Measurements from ENCODE around the gene ANKRD12. TPM values are rescaled to one million over a fixed set of nuclear protein-coding genes. Genes with fewer than 3 reads are reported as not detected.

The ANKRD12 gene
- total RNA-seq, 1 donor from 2014 or later, result 9.2 TPM

DNA sequence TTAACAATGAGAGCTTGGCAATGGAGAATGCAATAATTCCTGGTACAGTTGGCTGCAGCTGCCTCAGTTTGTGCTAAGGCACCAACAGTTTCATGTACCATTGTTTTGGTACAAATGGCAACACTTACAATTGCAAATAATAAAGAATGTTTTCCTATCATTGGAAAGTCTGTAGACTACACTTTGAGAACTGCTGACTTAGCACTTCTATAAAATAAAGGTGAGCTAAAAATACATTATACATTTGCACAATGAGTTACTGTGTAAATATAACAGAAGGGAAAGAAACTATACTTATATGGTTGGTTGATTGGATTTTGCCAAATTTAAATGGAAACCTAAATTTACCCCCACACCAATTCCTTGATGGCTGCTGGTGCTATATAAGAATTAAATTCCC lies 153.1 kb downstream of the ANKRD12 start:
- no peaks in the 10 kb centered on the region for H3K27me3 ChIP-seq (ENCODE audit: control insufficient read depth, insufficient read depth, low read length)
- FAIRE-seq (no peak), DNase-seq (ENCODE audit: low read depth) (no peak)
- H3K4me3 ChIP-seq (ENCODE audit: low read depth, low read length), result no peak overlapping the region
- H3K36me3 ChIP-seq (ENCODE audit: control insufficient read depth, insufficient read depth, low read length), result no peaks in the 10 kb centered on the region
- TF ChIP-seq, protein P1, sequence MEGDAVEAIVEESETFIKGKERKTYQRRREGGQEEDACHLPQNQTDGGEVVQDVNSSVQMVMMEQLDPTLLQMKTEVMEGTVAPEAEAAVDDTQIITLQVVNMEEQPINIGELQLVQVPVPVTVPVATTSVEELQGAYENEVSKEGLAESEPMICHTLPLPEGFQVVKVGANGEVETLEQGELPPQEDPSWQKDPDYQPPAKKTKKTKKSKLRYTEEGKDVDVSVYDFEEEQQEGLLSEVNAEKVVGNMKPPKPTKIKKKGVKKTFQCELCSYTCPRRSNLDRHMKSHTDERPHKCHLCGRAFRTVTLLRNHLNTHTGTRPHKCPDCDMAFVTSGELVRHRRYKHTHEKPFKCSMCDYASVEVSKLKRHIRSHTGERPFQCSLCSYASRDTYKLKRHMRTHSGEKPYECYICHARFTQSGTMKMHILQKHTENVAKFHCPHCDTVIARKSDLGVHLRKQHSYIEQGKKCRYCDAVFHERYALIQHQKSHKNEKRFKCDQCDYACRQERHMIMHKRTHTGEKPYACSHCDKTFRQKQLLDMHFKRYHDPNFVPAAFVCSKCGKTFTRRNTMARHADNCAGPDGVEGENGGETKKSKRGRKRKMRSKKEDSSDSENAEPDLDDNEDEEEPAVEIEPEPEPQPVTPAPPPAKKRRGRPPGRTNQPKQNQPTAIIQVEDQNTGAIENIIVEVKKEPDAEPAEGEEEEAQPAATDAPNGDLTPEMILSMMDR (IDR thresholded peaks at IDR 0.05; ENCODE audit: insufficient read depth, low read length, severe bottlenecking), result no peak

DNA sequence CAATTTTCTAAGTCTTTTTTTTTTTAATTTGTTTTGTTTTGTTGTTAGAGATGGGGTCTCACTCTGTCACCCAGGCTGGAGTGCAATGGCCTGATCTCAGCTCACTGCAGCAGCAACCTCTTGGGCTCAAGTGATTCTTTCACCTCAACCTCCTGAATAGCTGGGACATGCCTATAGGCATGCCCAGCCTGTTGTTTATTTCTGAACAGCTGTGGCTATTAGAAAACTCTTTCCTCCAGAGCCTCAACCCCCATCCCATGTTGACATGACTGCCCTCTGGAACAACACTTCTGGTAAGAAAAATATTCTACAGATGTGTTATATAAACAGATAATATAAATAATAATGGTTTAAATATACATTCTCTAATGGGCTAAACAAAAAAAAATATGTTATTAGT lies 153.6 kb downstream of the ANKRD12 start:
- TF ChIP-seq, protein P1 (IDR thresholded peaks at IDR 0.05; ENCODE audit: insufficient read depth, low read length, severe bottlenecking), result no peak
- FAIRE-seq (no peak), DNase-seq (ENCODE audit: low read depth) (peak; percentile 33)
- Histone ChIP-seq H3K27me3 (ENCODE audit: control insufficient read depth, insufficient read depth, low read length) (no peaks in the 10 kb centered on the region), H3K36me3 (ENCODE audit: control insufficient read depth, insufficient read depth, low read length) (no peaks in the 10 kb centered on the region), H3K4me3 (ENCODE audit: low read depth, low read length) (no peak overlapping the region)

DNA sequence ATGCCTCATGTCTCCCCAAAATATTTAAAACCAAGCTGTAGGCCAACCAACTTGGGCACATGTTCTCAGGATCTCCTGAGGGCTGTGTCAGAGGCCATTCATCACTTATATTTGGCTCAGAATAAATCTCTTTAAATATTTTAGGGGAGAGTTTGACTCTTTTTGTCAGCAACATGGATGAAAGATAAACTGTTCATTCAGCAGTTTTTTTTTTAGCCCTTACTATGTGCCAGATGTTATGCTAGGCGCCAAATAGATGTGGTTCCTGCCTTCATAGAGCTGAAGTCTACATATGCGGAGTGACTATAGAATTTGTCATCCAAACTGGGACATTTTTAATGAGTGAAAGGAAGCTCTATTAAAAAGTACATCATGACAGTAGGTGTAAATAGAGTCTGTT lies 155.5 kb downstream of the ANKRD12 start:
- H3K27me3 ChIP-seq (ENCODE audit: control insufficient read depth, insufficient read depth, low read length), result no peaks in the 10 kb centered on the region
- no peak overlapping the region for H3K4me3 ChIP-seq (ENCODE audit: low read depth, low read length)
- TF ChIP-seq, protein P1 (IDR thresholded peaks at IDR 0.05; ENCODE audit: insufficient read depth, low read length, severe bottlenecking), result no peak
- no peak for FAIRE-seq
- DNase-seq (ENCODE audit: low read depth), result no peak
- no peaks in the 10 kb centered on the region for H3K36me3 ChIP-seq (ENCODE audit: control insufficient read depth, insufficient read depth, low read length)

DNA sequence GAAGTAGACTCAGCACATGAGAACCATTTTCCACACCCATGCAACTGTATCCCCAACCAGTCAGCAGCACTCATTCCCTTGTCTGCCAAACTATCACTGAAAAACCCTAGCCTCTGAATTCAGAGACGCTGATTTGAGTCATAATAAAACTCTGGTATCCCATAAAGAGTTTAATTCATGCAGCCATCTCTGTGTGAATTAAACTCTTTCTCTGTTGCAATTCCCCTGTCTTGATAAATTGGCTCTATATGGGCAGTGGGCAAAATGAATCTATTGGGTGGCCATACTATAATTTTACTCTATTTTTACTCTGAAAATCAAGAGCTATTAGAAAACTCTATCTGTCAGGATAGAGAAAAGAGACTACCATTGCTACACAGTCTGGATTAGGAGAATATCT lies 157.4 kb downstream of the ANKRD12 start:
- Histone ChIP-seq H3K4me3 (ENCODE audit: low read depth, low read length) (no peak overlapping the region), H3K36me3 (ENCODE audit: control insufficient read depth, insufficient read depth, low read length) (no peaks in the 10 kb centered on the region), H3K27me3 (ENCODE audit: control insufficient read depth, insufficient read depth, low read length) (no peaks in the 10 kb centered on the region)
- FAIRE-seq (no peak), DNase-seq (ENCODE audit: low read depth) (no peak)
- TF ChIP-seq, protein P1 (IDR thresholded peaks at IDR 0.05; ENCODE audit: insufficient read depth, low read length, severe bottlenecking), result no peak

DNA sequence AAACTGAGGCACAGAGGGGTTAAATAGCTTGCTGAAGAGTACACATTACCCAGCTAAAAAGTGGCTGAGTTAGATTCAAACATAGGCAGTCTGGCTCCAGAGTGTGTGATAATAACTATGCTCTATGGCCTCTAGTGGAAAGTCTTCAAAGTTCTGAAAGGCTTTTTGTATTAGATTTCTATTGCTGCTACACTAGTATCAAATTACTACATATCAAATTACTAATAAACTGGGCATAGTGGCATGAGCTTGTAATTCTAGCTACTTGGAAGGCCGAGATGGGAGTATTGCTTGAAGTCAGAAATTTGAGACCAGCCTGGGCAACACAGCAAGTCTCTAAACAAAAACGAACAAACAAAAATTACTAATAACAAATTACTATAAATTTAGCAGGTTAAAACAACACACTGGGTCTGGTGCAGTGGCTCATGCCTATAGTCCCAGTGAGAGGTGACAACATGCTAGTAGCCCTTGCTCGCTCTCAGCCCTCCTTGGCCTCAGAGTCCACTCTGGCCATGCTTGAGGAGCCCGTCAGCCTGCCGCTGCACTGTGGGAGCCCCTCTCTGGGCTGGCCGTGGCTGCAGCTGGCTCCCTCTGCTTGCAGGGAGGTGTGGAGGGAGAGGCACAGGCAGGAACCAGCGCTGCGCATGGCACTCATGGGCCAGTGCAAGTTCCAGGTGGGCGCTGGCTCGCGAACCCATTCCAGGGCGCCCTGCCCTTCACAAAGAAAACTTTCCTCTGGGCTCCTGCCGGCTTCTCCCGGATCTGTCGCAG lies 159.8 kb downstream of the ANKRD12 start:
- Histone ChIP-seq H3K4me3 (ENCODE audit: low read depth, low read length) (no peak overlapping the region), H3K36me3 (ENCODE audit: control insufficient read depth, insufficient read depth, low read length) (no peaks in the 10 kb centered on the region), H3K27me3 (ENCODE audit: control insufficient read depth, insufficient read depth, low read length) (no peaks in the 10 kb centered on the region)
- DNase-seq (ENCODE audit: low read depth) (no peak), FAIRE-seq (no peak)
- TF ChIP-seq, protein P1 (IDR thresholded peaks at IDR 0.05; ENCODE audit: insufficient read depth, low read length, severe bottlenecking), result no peak

DNA sequence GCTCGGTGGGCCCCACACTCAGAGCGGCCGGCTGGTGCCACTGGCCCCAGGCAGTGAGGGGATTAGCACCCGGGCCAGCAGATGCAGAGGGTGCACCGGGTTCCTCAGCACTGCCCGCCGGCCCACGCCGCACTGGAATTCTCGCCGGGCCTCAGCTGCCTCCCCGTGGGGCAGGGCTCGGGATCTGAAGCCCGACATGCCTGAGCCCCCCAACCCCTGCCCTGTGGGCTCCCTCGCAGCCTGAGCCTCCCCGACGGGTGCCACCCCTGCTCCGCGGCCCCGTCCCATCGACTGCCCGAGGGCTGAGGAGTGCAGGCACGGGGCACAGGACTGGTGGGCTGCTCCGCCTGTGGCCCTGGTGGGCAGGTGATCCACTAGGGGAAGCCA lies 160.4 kb downstream of the ANKRD12 start:
- H3K27me3 ChIP-seq (ENCODE audit: control insufficient read depth, insufficient read depth, low read length), result no peaks in the 10 kb centered on the region
- H3K4me3 ChIP-seq (ENCODE audit: low read depth, low read length), result no peak overlapping the region
- FAIRE-seq, result no peak
- no peak for DNase-seq (ENCODE audit: low read depth)
- TF ChIP-seq, protein P1 (IDR thresholded peaks at IDR 0.05; ENCODE audit: insufficient read depth, low read length, severe bottlenecking), result no peak
- no peaks in the 10 kb centered on the region for H3K36me3 ChIP-seq (ENCODE audit: control insufficient read depth, insufficient read depth, low read length)

Measured in bronchial epithelial cell (primary cell).